D341Med (cell line): ENCODE data around the gene THRB.

Experiments used
- DNase-seq: peaks from one replicate; pipeline ENCODE4 v3.0.0; 2012; ENCODE audit warnings: low spot score

Gene THRB

GRCh38 chr3:24264748-24265158 is 229.9 kb downstream of the THRB start:
- peak; percentile 64 for DNase-seq

- DNase-seq, result no peak
Observed at GRCh38 chr3:24264011-24264410, 230.6 kb downstream of the THRB start.

GRCh38 chr3:24263069-24263668 is 231.5 kb downstream of the THRB start:
- DNase-seq, result peak; percentile 32

GRCh38 chr3:24261521-24261920 is 233.1 kb downstream of the THRB start:
- no peak for DNase-seq

- no peak for DNase-seq
Observed at GRCh38 chr3:24259901-24260512, 234.6 kb downstream of the THRB start.

- no peak for DNase-seq
Observed at GRCh38 chr3:24258727-24259600, 235.7 kb downstream of the THRB start.

- no peak for DNase-seq
Observed at GRCh38 chr3:24258260-24258659, 236.4 kb downstream of the THRB start.

GRCh38 chr3:24255414-24255813 is 239.2 kb downstream of the THRB start:
- no peak for DNase-seq

- no peak for DNase-seq
Observed at GRCh38 chr3:24254649-24255048, 240.0 kb downstream of the THRB start.

GRCh38 chr3:24253336-24253735 is 241.3 kb downstream of the THRB start:
- no peak for DNase-seq

- DNase-seq, result no peak
Observed at GRCh38 chr3:24249523-24249922, 245.1 kb downstream of the THRB start.

GRCh38 chr3:24245056-24245455 is 249.6 kb downstream of the THRB start:
- no peak for DNase-seq

- DNase-seq, result no peak
Observed at GRCh38 chr3:24244491-24244890, 250.2 kb downstream of the THRB start.

- DNase-seq, result no peak
Observed at GRCh38 chr3:24242012-24242698, 252.5 kb downstream of the THRB start.

GRCh38 chr3:24240306-24240705 is 254.3 kb downstream of the THRB start:
- no peak for DNase-seq

- peak; percentile 74 for DNase-seq
Observed at GRCh38 chr3:24237971-24238706, 256.5 kb downstream of the THRB start.

GRCh38 chr3:24235121-24235520 is 259.5 kb downstream of the THRB start:
- no peak for DNase-seq

- DNase-seq, result no peak
Observed at GRCh38 chr3:24232784-24233183, 261.9 kb downstream of the THRB start.

- no peak for DNase-seq
Observed at GRCh38 chr3:24229468-24230221, 265.0 kb downstream of the THRB start.

GRCh38 chr3:24227635-24228034 is 267.0 kb downstream of the THRB start:
- DNase-seq, result no peak

- no peak for DNase-seq
Observed at GRCh38 chr3:24226397-24226796, 268.3 kb downstream of the THRB start.
